Activated CD4-positive, alpha-beta T cell treated with anti-CD3 and anti-CD28 coated beads for 1 hour (primary cell): ENCODE data around the gene KRTAP12-3.
A peak's percentile ranks its signal among the peaks of the same experiment; 100 is the strongest.
"Not testable (repeated sequence)": the region's sequence is repeated elsewhere in the genome, so short reads cannot be mapped to it uniquely, and the experiment has no call there.

Source experiments
- DNase-seq: peaks from one replicate; pipeline ENCODE4 v3.0.0-alpha.2; 2020

KRTAP12-3 gene

DNA sequence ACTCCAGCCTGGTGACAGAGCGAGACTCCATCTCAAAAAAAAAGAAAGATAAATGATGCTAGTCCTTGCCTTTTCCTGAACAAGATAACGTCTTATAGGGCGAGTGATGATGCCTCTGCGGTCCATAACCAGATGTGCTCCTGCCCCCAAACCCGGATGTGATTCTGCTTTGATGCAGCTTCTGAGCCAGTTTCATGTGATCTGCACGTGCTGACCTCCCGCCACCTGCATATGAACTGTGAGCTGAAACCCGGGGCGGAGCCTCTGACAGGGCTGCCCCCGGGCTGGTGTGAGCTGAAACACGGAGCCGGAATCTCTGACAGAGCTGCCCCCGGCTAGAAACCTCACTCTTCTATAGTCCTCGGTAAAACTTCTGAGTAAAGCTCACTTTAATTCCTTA lies 4.6 kb upstream of the KRTAP12-3 start:
- DNase-seq: no peak

DNA sequence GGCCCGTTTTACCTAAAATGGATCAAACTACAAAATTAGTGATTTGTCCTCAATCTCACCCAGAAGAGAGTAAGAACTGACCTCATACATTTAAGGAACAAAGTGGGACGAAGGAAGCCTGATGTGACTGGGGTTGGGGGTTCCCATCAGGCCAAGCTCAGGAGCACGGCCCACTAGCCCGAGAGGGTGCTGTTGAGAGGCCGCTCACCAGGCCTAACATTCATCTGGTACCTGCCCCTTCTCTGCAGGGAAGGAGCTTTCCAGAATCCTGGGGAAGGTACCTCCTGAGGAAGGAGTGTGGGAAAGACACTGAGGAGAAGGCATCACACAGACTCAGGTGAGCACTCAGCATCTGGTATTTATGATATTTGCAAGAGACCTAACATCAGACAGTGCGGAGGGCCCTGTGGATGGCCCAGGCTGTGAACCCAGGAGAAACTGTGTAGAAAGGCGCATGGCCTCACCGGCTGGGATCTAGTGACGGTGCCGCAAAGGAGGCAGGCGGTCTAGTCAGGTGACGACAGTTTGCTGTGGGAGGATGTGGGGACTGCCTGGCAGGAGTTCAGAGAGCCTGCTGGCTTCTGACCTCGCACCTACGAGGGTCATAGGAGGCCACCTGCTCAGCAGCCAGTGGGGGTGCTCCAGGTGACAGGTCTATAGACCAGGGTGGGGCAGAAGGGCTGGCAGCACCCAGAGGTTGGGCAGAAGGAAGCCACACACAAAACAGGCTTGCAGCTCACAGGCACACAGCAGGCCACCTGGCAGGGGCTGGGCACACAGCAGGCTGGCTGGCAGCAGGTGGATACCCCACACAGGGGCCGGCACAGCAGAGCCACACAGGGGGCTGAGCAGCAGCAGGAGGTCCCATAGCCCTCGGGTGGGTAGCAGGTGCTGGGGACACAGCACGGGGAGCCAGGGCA lies 3.8 kb upstream of the KRTAP12-3 start:
- peak; percentile 27 for DNase-seq

DNA sequence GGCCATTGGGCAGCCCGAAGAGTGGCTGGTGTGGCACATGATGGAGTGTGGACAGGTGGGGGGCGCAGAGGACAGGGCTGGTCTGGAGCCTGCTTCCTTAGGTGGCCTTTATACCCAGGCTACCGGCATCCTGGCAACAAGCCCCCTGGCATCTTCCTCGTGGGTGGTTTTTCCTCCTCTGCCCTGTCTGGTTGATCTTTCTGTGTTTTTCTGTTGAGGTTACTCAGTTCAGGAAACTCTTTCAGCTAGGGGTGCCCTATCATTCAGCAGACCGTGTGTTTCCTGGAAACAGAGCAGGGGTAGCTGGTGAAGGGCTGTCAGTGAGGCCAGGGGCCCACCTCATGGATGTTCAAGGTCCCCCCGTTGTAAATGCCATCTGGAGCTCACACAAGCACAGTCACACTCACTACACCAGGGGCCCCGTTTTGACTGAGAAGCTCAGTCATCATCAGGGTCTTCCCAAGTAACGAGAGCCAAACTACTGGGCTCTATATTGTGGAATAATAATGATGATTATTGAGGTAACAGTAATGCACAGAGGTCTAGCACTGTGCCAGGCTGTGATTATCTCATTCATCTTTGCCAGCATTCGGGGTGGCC lies 3.1 kb upstream of the KRTAP12-3 start, which contains the start of gene KRTAP12-4:
TSS of gene KRTAP12-4 (minus strand) at position 84 of the 600 bp plus-strand sequence. CDS start at position 39, 45 bp downstream.
- no peak for DNase-seq

DNA sequence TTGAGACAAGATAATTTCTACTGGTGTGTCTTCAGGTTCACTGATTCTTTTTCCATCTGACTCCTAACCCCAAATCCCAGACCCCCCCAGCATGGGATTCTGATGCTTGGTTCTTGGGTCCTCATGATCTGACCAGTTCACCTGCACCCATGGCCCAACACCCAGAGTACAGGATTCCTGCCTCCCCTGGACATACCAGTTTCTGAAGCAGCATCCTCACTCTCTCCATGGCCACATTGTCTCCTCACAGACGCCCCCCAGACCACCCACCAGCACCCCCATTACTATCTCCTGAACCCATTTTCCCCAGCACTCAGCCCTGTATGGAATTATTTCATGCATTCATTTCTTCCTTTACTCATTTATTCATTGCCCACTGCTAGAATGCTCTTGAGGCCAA lies 864 bp upstream of the KRTAP12-3 start:
- no peak for DNase-seq

DNA sequence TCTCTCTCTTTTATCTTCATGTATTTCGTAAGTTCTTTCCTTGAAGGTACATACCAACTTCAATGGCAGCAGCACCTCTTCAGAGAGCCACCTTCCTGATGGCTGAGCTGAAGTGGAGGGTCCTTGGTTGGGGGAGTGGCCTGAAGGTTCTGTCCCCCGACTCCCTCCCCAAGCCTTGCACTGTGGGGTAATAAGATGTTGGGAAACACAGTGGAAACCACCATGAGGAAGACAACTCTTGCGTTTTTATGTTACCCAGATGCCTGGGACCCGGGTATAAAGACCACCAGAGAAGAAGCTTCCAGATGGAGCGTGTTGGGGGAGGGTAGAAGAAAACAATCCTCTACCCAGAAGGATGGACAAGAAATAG lies 794 bp downstream of the KRTAP12-3 start:
- no peak for DNase-seq

DNA sequence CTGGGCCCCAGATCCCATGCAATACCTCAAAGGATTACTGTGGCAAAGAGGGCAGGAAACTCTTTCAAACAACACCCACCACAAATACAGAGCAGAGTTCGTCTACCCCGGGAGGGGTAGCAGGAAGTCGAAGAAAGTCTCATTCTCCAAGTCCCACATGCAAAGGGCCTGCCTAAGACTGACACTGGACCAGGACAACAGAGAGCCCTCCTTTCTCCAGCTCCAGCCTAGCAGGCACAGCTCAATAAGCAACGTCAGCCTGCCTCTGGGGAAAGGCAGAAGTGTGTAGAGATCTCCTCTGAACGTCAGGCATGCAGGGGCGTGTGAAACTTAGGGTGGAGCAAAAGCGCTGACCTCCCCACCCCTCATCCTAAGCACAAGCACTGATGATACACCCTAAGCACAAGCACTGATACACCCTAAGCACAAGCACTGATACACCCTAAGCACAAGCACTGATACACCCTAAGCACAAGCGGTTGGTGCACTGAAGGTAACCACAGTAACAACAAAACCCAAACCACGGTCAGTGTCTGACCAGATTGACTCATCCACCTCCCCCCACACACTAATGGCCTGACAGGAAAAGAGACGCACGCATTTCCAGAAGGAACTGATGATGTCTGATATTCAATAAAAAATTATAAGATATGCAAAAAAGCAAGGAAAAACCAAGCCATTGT lies 1.3 kb downstream of the KRTAP12-3 start:
- DNase-seq: no peak

DNA sequence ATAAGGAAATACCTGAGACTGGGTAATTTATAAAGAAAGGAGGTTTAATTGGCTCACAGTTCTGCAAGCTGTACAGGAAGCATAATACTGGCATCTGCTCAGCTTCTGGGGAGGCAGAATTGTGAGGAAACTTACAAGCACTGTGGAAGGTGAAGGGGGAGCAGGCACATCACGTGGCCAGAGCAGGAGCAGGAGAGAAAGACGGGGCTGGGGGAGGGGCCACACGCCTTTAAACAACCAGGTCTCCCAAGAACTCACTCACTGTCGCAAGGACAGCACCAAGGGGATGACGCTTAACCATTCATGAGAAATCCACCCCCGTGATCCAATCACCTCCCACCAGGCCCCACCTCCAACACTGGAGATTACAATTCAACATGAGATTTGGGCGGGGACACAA lies 3.8 kb downstream of the KRTAP12-3 start:
- not testable (repeated sequence) for DNase-seq

DNA sequence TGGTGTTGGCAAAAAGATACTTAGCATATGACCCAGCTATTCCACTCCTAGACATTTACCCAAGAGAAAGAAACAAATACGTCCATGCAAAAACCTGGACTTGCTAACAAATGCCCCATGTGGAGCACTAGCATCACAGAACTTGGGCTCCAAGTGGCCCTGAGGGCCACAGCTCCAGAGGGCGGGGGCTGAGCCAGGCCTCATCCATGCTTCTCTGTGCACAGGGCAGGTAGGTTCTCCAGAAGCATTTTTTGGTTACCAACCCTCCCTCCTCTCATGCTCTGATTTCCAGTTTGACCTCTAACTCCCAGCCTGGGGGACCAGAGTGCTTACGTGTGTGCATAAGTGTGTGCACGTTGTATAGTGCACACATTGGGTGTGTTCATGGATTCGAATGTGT lies 7.0 kb downstream of the KRTAP12-3 start:
- no peak for DNase-seq

DNA sequence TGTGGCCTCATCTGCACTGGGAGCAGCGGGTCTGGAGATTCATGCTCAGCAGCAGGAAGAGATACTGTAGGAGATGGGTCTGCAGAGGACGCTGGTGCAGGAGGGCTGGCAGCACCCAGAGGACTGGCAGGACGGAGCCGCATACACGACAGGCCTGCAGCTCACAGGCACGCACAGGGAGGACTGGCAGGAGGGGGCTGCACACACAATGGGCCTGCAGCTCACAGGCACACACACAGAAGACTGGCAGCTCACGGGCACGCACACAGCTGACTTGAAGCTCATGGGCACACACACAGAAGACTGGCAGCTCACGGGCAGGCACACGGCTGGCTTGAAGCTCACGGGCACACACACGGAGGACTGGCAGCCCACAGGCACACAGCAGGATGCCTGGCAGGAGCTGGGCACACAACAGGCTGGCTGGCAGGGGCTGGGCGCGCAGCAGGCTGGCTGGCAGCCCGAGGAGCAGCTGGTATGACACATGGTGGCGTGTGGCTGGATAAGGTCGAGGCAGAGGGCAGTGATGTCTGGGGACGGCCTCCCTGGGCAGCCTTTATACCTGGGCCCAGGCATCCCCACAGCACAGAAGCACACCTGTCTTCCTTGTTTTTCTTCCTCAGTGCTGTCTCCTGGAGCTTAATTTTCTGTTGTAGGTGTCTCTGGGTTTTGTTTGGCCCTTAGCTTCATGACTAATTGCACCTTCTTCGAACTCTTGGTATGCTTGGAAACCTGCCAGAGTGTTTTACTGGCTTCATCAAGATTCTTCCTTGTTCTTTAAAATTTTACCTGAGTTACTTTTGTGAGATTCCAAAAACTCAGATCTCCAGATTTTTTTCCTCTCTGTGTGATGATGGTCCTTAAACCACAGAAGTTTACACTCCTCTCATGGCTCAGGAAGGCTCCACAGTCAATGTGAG lies 8.9 kb downstream of the KRTAP12-3 start, which contains the start of gene KRTAP12-2:
TSS of gene KRTAP12-2 (minus strand) at position 527 of the 920 bp plus-strand sequence. CDS start at position 486, 41 bp downstream.
- DNase-seq: no peak

DNA sequence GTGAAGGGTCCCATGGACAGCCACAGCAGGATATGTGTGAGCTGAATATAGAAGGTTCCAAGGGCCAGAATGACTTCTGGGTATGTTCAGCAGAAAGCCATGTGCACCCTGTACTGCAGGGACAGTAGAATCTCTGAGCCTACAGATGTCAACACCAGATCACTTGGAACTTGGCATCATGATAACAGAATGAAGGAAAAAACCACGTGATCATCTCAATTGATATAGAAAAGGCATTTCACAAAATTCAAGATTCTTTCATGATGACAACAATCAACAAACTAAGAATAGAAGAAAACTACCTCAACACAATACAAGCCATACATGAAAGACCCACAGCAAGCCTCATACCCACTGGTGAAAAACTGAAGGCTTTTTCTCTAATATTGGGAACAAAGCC lies 9.9 kb downstream of the KRTAP12-3 start:
- no peak for DNase-seq

DNA sequence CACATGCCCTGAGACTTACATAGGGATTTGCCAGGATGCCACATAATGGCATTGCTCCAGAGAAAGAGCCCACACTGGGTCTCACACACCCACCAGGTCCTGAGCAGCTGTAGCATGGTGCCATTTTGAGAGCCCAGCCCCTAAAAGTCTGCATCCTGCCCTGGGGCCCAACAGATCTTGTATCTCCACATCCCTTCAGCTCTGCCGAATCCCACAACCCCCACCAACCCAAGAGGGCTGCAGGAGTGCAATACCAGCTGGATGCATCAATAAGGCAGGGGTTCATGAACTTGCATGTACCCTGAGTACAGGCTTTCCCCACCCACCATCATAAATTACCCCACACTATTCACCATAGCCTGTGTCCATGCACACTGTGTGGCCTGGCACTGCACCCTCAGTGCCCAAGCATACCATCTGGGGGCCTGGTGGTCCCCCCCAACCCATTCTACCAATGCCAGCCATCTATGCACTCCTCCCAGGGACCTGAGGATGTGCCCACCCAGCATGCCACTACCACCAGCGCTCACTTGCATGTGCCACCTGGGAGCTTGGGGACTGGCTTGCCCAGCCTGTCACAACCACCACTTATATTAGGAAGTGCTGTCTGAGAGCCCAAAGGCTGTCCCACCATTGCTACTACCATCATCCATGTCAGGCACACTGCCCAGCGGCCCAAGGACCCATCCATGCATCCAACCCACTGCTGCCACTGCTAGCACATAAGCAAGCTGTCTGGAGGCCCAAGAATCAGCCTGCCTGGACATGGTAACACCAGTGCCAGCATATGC lies 13.1 kb downstream of the KRTAP12-3 start:
- DNase-seq: no peak

DNA sequence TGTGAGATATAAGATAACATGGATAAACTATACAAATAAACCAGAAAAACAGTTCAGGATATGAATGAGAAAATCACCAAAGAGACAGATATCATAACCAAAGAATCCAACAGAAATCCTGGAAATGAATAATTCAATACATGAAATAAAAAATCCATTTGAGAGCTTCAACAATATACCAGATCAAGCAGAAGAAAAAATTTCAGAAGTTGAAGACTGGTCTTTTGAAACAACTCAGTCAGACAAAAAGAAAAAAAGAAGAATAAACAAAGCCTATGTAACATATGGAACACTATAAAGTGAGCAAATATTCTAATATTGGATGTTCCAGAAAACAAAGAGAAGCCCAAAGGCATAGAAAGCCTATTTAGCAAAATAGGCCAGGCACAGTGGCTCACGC lies 14.2 kb downstream of the KRTAP12-3 start:
- DNase-seq: no peak

DNA sequence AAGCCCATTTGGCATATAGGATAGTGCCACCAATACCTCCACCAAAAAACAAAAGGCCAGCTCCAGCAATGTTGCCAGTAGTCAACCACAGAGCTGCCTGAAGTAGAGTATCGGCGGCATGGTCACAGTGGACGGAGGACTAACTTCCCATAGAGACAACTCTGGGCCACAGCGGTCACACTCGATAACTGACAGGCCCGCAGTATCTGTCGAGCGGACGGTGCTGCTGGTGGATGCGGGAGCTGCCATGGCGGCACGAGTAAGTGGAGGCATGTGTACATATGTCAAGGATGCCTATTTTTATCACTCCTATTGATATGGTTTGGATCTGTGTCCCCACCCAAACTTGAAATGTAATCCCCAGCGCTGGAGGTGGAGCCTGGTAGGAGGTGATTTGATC lies 20.1 kb downstream of the KRTAP12-3 start:
- no peak for DNase-seq

DNA sequence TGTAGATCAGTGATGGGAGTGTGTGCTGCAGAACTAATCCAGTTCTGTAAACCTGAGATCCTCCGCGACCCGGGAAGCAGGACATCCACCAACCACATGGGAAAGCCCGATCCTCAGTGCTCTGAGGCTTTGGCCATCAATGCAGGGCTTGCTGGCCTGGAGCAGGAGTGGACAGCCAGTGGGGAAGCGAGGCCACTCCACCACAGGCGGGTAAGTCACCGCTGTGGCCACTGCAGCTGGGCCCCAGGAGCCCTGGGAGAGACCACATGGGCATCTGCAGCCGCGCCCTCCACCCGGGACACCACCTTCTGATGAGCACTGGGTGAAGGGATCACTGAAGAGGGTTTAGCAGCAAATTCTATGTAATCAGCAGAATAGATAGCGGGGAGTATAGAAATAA lies 23.4 kb downstream of the KRTAP12-3 start:
- DNase-seq: no peak

DNA sequence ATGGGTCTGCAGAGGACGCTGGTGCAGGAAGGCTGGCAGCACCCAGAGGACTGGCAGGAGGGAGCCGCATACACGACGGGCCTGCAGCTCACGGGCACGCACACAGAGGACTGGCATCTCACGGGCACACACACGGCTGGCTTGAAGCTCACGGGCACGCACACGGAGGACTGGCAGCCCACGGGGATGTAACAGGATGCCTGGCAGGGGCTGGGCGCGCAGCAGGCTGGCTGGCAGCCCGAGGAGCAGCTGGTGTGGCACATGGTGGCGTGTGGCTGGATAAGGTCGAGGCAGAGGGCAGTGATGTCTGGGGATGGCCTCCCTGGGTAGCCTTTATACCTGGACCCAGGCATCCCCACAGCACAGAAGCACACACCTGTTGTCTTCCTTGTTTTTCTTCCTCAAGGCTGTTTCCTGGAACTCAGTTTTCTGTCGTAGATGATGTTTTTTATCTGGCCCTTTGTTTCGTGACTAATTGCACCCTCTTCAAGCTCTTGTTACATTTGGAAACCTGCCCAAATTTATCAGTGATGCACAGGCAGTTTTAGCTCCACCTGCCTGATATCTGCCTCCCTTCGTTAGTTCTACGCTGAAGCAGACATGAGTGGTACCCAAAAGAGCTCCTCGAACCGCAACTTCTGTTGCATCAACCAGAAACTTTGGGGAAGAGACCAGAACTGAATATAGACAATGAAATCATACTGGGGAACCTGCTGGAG lies 24.3 kb downstream of the KRTAP12-3 start, which contains the start of gene KRTAP12-1:
TSS of gene KRTAP12-1 (minus strand) at position 303 of the 719 bp plus-strand sequence. CDS start at position 263, 40 bp downstream.
- no peak for DNase-seq

DNA sequence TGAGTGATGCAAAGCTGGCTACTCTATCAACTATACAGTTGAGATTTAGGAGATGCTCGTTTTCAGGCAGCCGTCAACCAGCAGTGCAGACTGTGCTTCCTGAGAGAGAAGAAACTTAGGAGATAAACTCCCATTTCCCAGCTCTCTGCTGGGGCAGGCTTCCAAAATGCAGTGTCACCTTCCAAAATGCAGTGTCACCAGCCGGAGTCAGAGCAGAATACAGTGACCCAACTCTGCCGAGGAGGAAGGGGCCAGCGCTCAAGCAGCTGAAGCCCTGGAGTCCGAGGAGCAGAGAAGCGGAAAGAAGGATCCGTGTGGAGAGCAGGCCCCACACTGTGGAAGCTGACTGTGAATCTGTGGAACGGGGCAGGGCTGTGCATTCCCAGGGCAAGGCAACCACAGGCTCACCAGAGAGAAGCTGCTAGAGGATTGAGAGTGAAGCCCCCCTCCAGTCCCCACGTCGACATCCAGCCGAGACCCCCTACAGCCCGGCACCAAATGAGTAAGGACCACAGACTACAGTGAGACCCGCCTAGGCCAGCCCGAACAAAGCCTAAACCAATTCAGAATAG lies 24.9 kb downstream of the KRTAP12-3 start:
- DNase-seq: no peak

DNA sequence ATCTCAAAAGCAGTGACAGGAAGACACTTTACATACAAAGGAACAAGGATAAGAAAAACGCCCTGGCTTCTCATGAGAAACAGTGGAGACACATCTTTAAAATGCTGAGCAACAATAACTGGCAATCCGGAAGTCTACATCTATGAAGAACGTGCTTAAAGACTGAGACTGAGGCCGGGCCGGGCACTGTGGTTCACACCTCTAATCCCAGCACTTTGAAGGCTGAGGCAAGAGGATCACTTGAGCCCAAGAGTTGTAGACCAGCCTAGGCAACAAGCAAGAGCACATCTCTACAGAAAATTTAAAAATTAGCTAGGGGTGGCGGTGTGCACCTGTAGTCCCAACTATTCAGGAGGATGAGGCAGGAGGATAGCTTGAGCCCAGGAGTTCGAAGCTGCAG lies 26.3 kb downstream of the KRTAP12-3 start:
- DNase-seq: no peak

DNA sequence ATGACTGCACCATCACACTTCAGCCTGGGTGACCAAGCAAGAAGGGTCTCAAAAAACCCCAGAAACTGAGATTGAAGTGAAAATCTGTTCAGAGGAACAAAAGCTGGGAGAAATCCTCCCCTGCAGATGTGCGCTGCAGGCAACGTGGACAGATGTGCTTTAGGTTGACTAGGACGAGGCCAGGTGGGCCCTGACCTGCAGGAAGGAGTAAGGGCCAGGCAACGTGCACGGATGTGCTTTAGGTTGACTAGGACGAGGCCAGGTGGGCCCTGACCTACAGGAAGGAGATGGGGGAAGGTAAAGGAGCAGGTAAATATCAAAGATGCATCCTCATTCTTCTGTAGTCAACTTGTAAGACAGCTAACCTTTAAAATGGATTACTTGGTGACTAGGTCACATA lies 26.8 kb downstream of the KRTAP12-3 start:
- DNase-seq: no peak

DNA sequence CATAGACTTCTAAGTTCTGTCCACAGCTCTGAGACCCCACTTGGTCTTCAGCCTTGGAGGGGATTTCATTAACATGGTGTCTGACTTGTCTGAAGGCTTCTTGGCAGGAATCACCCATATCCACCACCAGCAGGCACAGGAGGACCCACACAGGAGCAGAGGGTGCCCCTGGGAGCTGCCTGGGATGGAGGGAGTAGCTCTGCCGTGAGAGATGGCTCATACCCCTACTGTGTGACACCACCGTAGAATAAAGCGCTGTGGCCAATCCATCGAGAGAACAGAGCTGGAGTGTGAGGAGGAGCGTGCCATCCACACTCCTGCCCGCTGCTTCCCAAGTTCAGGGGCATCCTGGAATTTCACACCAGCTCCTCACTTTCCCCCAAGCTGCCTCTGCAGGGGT lies 27.3 kb downstream of the KRTAP12-3 start:
- DNase-seq: not testable (repeated sequence)

DNA sequence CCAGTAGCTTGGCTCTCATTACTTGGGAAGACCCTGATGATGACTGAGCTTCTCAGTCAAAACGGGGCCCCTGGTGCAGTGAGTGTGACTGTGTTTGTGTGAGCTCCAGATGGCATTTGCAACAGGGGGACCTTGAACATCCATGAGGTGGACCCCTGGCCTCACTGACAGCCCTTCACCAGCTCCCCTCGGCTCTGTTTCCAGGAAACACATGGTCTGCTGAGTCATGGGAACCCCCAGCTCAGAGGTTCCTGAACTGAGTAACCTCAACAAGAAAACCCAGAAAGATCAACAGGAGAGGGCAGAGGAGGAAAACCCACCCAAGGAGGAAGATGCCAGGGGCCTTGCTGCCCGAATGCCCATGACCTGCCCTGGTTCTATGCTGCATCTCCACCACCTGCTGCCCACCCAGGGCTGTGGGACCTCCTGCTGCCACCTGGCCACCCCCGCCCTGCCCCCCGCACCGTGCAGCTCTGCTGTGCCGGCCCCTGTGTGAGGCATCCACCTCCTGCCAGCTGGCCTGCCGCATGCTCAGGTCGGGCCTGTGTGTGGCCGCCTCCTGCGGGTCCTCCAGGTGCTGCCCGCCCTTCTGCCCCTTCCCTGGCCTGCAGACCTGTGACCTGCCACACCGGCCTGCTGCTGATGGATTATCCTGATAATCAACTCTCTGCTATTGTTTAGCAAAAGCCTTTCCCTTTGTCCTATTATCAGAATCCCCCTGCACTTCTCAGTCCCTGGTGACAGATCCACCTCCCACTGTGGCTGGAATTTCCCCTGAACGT lies 28.5 kb downstream of the KRTAP12-3 start:
- DNase-seq: no peak
